ENCODE results near the gene ELMO2.

ELMO2 gene

GRCh38 chr20:46415773-46416172, 9.4 kb upstream of the ELMO2 start:
- H3K27me3 ChIP-seq (ENCODE audit: control insufficient read depth, low read length): peaks cover 15% of the 10 kb centered on the region
- no peak overlapping the region for H3K4me2 ChIP-seq (ENCODE audit: low read length)
- H3K9me3 ChIP-seq (ENCODE audit: control insufficient read depth, insufficient read depth, low read length): no peaks in the 10 kb centered on the region
- no peaks in the 10 kb centered on the region for H3K36me3 ChIP-seq (ENCODE audit: control insufficient read depth, low read length)
- H3K27ac ChIP-seq (ENCODE audit: low read depth, low read length): no peak overlapping the region
- TF ChIP-seq EZH2phosphoT487 (IDR thresholded peaks at IDR 0.05; ENCODE audit: borderline replicate concordance, low read length): no peak
- TF ChIP-seq CTCF (IDR thresholded peaks at IDR 0.05; ENCODE audit: low read depth, low read length, poor library complexity, severe bottlenecking): no peak
- no peaks in the 10 kb centered on the region for H3F3A ChIP-seq (ENCODE audit: control insufficient read depth, insufficient read depth)
- no peaks in the 10 kb centered on the region for H4K20me1 ChIP-seq (ENCODE audit: control insufficient read depth, insufficient read depth, low read depth, low read length)
- H3K4me3 ChIP-seq (ENCODE audit: low read length): no peak overlapping the region
- no peaks in the 10 kb centered on the region for H3K9me2 ChIP-seq (replicated peaks; ENCODE audit: control insufficient read depth, low read length)
- no peaks in the 10 kb centered on the region for H3K79me2 ChIP-seq (ENCODE audit: control insufficient read depth, low read length)
- peaks cover 1% of the 10 kb centered on the region for H3K4me1 ChIP-seq (ENCODE audit: control insufficient read depth, low read length)

GRCh38 chr20:46414608-46415007, 8.2 kb upstream of the ELMO2 start:
- Histone ChIP-seq H3K9me3 (ENCODE audit: control insufficient read depth, insufficient read depth, low read length) (no peaks in the 10 kb centered on the region), H4K20me1 (ENCODE audit: control insufficient read depth, insufficient read depth, low read depth, low read length) (no peaks in the 10 kb centered on the region), H3K4me3 (ENCODE audit: low read length) (no peak overlapping the region), H3K4me1 (ENCODE audit: control insufficient read depth, low read length) (peaks cover 5% of the 10 kb centered on the region), H3K9me2 (replicated peaks; ENCODE audit: control insufficient read depth, low read length) (no peaks in the 10 kb centered on the region), H3K27ac (ENCODE audit: low read depth, low read length) (no peak overlapping the region), H3F3A (ENCODE audit: control insufficient read depth, insufficient read depth) (no peaks in the 10 kb centered on the region), H3K27me3 (ENCODE audit: control insufficient read depth, low read length) (peaks cover 18% of the 10 kb centered on the region), H3K36me3 (ENCODE audit: control insufficient read depth, low read length) (no peaks in the 10 kb centered on the region), H3K4me2 (ENCODE audit: low read length) (no peak overlapping the region), H3K79me2 (ENCODE audit: control insufficient read depth, low read length) (no peaks in the 10 kb centered on the region)
- TF ChIP-seq EZH2phosphoT487 (IDR thresholded peaks at IDR 0.05; ENCODE audit: borderline replicate concordance, low read length) (no peak), CTCF (IDR thresholded peaks at IDR 0.05; ENCODE audit: low read depth, low read length, poor library complexity, severe bottlenecking) (no peak)

GRCh38 chr20:46411637-46412036, 5.2 kb upstream of the ELMO2 start:
- Histone ChIP-seq H3K27me3 (ENCODE audit: control insufficient read depth, low read length) (peaks cover 15% of the 10 kb centered on the region), H3K4me3 (ENCODE audit: low read length) (no peak overlapping the region)
- no peak for TF ChIP-seq CTCF (IDR thresholded peaks at IDR 0.05; ENCODE audit: low read depth, low read length, poor library complexity, severe bottlenecking)
- TF ChIP-seq EZH2phosphoT487 (IDR thresholded peaks at IDR 0.05; ENCODE audit: borderline replicate concordance, low read length): no peak

More at GRCh38 chr20:46411637-46412036, 5.2 kb upstream of the ELMO2 start:
- Histone ChIP-seq H3K4me2 (ENCODE audit: low read length) (no peak overlapping the region), H4K20me1 (ENCODE audit: control insufficient read depth, insufficient read depth, low read depth, low read length) (no peaks in the 10 kb centered on the region), H3K9me2 (replicated peaks; ENCODE audit: control insufficient read depth, low read length) (no peaks in the 10 kb centered on the region), H3K9me3 (ENCODE audit: control insufficient read depth, insufficient read depth, low read length) (no peaks in the 10 kb centered on the region), H3K36me3 (ENCODE audit: control insufficient read depth, low read length) (no peaks in the 10 kb centered on the region), H3K4me1 (ENCODE audit: control insufficient read depth, low read length) (peaks cover 12% of the 10 kb centered on the region), H3K27ac (ENCODE audit: low read depth, low read length) (no peak overlapping the region), H3F3A (ENCODE audit: control insufficient read depth, insufficient read depth) (no peaks in the 10 kb centered on the region), H3K79me2 (ENCODE audit: control insufficient read depth, low read length) (no peaks in the 10 kb centered on the region)
